Neural cell (in vitro differentiated cells): Measurements from ENCODE around the gene SFI1.

Experiments
- CTCF ChIP-seq: fragments of 450-650 bp; IDR thresholded peaks from 2 replicates; pipeline ENCODE4 v1.5.1; 2014; ENCODE audit warnings: antibody characterized with exemption, mild to moderate bottlenecking, moderate library complexity; ENCODE audit not compliant: poor library complexity, severe bottlenecking
- EP300 ChIP-seq: fragments of 450-650 bp; conservative IDR thresholded peaks from 2 replicates; pipeline ENCODE4 v1.6.1; 2014; ENCODE audit warnings: antibody characterized with exemption, mild to moderate bottlenecking, moderate library complexity; ENCODE audit not compliant: poor library complexity, severe bottlenecking
- EZH2 ChIP-seq: fragments of 200-600, 300-800 bp; shearing (Covaris generic), sonication (generic); IDR thresholded peaks from 2 replicates; pipeline ENCODE4 v1.6.1; 2014; ENCODE audit warnings: antibody characterized with exemption, low read length, borderline replicate concordance, mild to moderate bottlenecking; ENCODE audit not compliant: insufficient read depth, poor library complexity, severe bottlenecking
- POLR2AphosphoS5 ChIP-seq: IDR thresholded peaks from 2 replicates; pipeline ENCODE4 v1.6.1; 2012
- REST ChIP-seq: IDR thresholded peaks from 2 replicates; pipeline ENCODE4 v1.6.1; 2012; ENCODE audit warnings: borderline replicate concordance

- TF ChIP-seq EZH2 (no peak), CTCF (no peak), EP300 (no peak), POLR2AphosphoS5 (no peak), REST (no peak)
These were observed 157.6 kb downstream of the SFI1 start for GRCh38 chr22:31653944-31654343.
